Stimulated activated CD8-positive, alpha-beta memory T cell treated with anti-CD3 and anti-CD28 coated beads, Interleukin-12 subunit alpha, Interleukin-12 subunit beta, amount 100 ng/mL, for 24 hours (primary cell): ENCODE data around the gene SNAP29.
"Not testable (repeated sequence)": the region's sequence is repeated elsewhere in the genome, so short reads cannot be mapped to it uniquely, and the experiment has no call there.

ENCODE experiments used
- DNase-seq: peaks from one replicate; pipeline ENCODE4 v3.0.0-alpha.2; 2020; ENCODE audit errors: extremely low read depth

Gene SNAP29

GRCh38 chr22:20834725-20835124 is 24.1 kb upstream of the SNAP29 start:
- DNase-seq, result no peak

GRCh38 chr22:20836987-20837823 is 21.6 kb upstream of the SNAP29 start:
- no peak for DNase-seq

- not testable (repeated sequence) for DNase-seq
These were observed 19.5 kb upstream of the SNAP29 start for GRCh38 chr22:20839354-20839753.

GRCh38 chr22:20839837-20840645 is 18.8 kb upstream of the SNAP29 start:
- no peak for DNase-seq

- DNase-seq, result no peak
These were observed 18.0 kb upstream of the SNAP29 start for GRCh38 chr22:20840646-20841371.

GRCh38 chr22:20843501-20843900 is 15.3 kb upstream of the SNAP29 start:
- DNase-seq, result no peak

- no peak for DNase-seq
These were observed 14.5 kb upstream of the SNAP29 start for GRCh38 chr22:20844055-20845037.

GRCh38 chr22:20847318-20847822 is 11.4 kb upstream of the SNAP29 start:
- no peak for DNase-seq

- DNase-seq, result no peak
These were observed 6.7 kb upstream of the SNAP29 start for GRCh38 chr22:20852076-20852475.

- no peak for DNase-seq
These were observed 6.3 kb upstream of the SNAP29 start for GRCh38 chr22:20852503-20852902.

- no peak for DNase-seq
These were observed 5.6 kb upstream of the SNAP29 start for GRCh38 chr22:20853236-20853660.

- DNase-seq, result no peak
These were observed 1.6 kb upstream of the SNAP29 start for GRCh38 chr22:20857247-20857643.

- peak; percentile 63 for DNase-seq
These were observed 781 bp upstream of the SNAP29 start for GRCh38 chr22:20857838-20858614.

- no peak for DNase-seq
These were observed 808 bp downstream of the SNAP29 start for GRCh38 chr22:20859615-20860014.

GRCh38 chr22:20862540-20862939 is 3.7 kb downstream of the SNAP29 start:
- no peak for DNase-seq

GRCh38 chr22:20863366-20863765 is 4.6 kb downstream of the SNAP29 start:
- no peak for DNase-seq

- DNase-seq, result no peak
These were observed 5.5 kb downstream of the SNAP29 start for GRCh38 chr22:20864186-20864908.

- no peak for DNase-seq
These were observed 6.5 kb downstream of the SNAP29 start for GRCh38 chr22:20865331-20865730.

GRCh38 chr22:20865875-20866445 is 7.2 kb downstream of the SNAP29 start:
- DNase-seq, result no peak
